ENCODE measurements around the gene DCAF8. TPM values are rescaled to one million over a fixed set of nuclear protein-coding genes. Genes with fewer than 3 reads are reported as not detected.

DCAF8 gene
- total RNA-seq, 1 experiment from 2014 or later = 143 TPM

DNA sequence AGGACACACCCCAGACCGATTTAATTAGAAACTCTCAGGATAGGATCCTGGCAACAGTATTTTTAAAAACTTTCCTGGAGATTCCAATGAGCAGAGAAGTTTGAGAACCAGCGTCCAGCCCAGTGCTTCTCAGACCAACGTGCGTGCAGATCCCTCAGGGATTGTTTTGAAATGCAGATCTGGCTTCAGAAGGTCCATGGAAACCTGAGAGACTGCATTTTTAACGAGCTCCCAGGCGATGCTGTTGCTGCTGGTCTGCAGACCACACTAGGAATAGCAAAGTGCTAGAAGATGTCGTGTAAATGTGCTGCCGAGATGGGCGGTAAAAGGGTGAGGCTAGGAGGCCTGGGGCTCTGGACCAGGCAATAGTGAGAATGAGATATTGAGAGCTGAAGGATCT lies 90.4 kb downstream of the DCAF8 start:
- Mint-ChIP-seq H3K36me3 (no peaks in the 10 kb centered on the region), H3K27ac (peak overlapping the region; percentile 18), H3K9me3 (no peaks in the 10 kb centered on the region), H3K27me3 (ENCODE audit: low read depth) (peaks cover 10% of the 10 kb centered on the region), H3K4me1 (peaks cover 58% of the 10 kb centered on the region), H3K4me3 (peak overlapping the region; percentile 31)
- TF ChIP-seq, protein P1, sequence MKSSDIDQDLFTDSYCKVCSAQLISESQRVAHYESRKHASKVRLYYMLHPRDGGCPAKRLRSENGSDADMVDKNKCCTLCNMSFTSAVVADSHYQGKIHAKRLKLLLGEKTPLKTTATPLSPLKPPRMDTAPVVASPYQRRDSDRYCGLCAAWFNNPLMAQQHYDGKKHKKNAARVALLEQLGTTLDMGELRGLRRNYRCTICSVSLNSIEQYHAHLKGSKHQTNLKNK (CRISPR knock-in tag; IDR thresholded peaks at IDR 0.05) = no peak
- no peak for TF ChIP-seq SOX15 (CRISPR knock-in tag; IDR thresholded peaks at IDR 0.05)
- no peak for TF ChIP-seq SMAD3 (CRISPR knock-in tag; IDR thresholded peaks at IDR 0.05; ENCODE audit: borderline replicate concordance)
- no peak for TF ChIP-seq FOXJ3 (CRISPR knock-in tag; IDR thresholded peaks at IDR 0.05; ENCODE audit: borderline replicate concordance)
- TF ChIP-seq TP53 (CRISPR knock-in tag; IDR thresholded peaks at IDR 0.05) = no peak
- TF ChIP-seq, protein P2, sequence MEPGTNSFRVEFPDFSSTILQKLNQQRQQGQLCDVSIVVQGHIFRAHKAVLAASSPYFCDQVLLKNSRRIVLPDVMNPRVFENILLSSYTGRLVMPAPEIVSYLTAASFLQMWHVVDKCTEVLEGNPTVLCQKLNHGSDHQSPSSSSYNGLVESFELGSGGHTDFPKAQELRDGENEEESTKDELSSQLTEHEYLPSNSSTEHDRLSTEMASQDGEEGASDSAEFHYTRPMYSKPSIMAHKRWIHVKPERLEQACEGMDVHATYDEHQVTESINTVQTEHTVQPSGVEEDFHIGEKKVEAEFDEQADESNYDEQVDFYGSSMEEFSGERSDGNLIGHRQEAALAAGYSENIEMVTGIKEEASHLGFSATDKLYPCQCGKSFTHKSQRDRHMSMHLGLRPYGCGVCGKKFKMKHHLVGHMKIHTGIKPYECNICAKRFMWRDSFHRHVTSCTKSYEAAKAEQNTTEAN (CRISPR knock-in tag; IDR thresholded peaks at IDR 0.05) = no peak
- TF ChIP-seq ETV6 (CRISPR knock-in tag; IDR thresholded peaks at IDR 0.05) = no peak
- no peak for TF ChIP-seq CREB1 (CRISPR knock-in tag; IDR thresholded peaks at IDR 0.05)
- TF ChIP-seq TCF7 (CRISPR knock-in tag; IDR thresholded peaks at IDR 0.05; ENCODE audit: low read depth) = no peak
- no peak for TF ChIP-seq ZNF423 (CRISPR knock-in tag; IDR thresholded peaks at IDR 0.05)
- TF ChIP-seq NFATC4 (CRISPR knock-in tag; IDR thresholded peaks at IDR 0.05) = no peak
- TF ChIP-seq, protein P3, sequence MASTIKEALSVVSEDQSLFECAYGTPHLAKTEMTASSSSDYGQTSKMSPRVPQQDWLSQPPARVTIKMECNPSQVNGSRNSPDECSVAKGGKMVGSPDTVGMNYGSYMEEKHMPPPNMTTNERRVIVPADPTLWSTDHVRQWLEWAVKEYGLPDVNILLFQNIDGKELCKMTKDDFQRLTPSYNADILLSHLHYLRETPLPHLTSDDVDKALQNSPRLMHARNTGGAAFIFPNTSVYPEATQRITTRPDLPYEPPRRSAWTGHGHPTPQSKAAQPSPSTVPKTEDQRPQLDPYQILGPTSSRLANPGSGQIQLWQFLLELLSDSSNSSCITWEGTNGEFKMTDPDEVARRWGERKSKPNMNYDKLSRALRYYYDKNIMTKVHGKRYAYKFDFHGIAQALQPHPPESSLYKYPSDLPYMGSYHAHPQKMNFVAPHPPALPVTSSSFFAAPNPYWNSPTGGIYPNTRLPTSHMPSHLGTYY (CRISPR knock-in tag; IDR thresholded peaks at IDR 0.05) = no peak
- TF ChIP-seq, protein P4, sequence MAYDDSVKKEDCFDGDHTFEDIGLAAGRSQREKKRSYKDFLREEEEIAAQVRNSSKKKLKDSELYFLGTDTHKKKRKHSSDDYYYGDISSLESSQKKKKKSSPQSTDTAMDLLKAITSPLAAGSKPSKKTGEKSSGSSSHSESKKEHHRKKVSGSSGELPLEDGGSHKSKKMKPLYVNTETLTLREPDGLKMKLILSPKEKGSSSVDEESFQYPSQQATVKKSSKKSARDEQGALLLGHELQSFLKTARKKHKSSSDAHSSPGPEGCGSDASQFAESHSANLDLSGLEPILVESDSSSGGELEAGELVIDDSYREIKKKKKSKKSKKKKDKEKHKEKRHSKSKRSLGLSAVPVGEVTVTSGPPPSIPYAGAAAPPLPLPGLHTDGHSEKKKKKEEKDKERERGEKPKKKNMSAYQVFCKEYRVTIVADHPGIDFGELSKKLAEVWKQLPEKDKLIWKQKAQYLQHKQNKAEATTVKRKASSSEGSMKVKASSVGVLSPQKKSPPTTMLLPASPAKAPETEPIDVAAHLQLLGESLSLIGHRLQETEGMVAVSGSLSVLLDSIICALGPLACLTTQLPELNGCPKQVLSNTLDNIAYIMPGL (CRISPR knock-in tag; IDR thresholded peaks at IDR 0.05) = no peak
- TF ChIP-seq, protein P5, sequence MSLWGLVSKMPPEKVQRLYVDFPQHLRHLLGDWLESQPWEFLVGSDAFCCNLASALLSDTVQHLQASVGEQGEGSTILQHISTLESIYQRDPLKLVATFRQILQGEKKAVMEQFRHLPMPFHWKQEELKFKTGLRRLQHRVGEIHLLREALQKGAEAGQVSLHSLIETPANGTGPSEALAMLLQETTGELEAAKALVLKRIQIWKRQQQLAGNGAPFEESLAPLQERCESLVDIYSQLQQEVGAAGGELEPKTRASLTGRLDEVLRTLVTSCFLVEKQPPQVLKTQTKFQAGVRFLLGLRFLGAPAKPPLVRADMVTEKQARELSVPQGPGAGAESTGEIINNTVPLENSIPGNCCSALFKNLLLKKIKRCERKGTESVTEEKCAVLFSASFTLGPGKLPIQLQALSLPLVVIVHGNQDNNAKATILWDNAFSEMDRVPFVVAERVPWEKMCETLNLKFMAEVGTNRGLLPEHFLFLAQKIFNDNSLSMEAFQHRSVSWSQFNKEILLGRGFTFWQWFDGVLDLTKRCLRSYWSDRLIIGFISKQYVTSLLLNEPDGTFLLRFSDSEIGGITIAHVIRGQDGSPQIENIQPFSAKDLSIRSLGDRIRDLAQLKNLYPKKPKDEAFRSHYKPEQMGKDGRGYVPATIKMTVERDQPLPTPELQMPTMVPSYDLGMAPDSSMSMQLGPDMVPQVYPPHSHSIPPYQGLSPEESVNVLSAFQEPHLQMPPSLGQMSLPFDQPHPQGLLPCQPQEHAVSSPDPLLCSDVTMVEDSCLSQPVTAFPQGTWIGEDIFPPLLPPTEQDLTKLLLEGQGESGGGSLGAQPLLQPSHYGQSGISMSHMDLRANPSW (CRISPR knock-in tag; conservative IDR thresholded peaks at IDR 0.05; ENCODE audit: low read depth) = no peak
- TF ChIP-seq HMGA2 (CRISPR knock-in tag; IDR thresholded peaks at IDR 0.05) = no peak
- TF ChIP-seq, protein P6, sequence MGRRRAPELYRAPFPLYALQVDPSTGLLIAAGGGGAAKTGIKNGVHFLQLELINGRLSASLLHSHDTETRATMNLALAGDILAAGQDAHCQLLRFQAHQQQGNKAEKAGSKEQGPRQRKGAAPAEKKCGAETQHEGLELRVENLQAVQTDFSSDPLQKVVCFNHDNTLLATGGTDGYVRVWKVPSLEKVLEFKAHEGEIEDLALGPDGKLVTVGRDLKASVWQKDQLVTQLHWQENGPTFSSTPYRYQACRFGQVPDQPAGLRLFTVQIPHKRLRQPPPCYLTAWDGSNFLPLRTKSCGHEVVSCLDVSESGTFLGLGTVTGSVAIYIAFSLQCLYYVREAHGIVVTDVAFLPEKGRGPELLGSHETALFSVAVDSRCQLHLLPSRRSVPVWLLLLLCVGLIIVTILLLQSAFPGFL (CRISPR knock-in tag; IDR thresholded peaks at IDR 0.05; ENCODE audit: borderline replicate concordance) = no peak
- no peak for TF ChIP-seq IRF2 (CRISPR knock-in tag; IDR thresholded peaks at IDR 0.05; ENCODE audit: borderline replicate concordance, low read depth)
- no peak for TF ChIP-seq GABPB1 (CRISPR knock-in tag; IDR thresholded peaks at IDR 0.05)
- TF ChIP-seq JAZF1 (CRISPR knock-in tag; IDR thresholded peaks at IDR 0.05) = no peak
- TF ChIP-seq, protein P7, sequence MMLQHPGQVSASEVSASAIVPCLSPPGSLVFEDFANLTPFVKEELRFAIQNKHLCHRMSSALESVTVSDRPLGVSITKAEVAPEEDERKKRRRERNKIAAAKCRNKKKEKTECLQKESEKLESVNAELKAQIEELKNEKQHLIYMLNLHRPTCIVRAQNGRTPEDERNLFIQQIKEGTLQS (CRISPR knock-in tag; conservative IDR thresholded peaks at IDR 0.05) = no peak
- no peak for ATAC-seq
- DNase-seq (ENCODE audit: low spot score) = no peak
- POLR2A ChIA-PET = no interaction called here
- CTCF ChIA-PET = interaction anchor here (0.6 to 2.3 kb wide), 5 partner anchors 10 to 126 kb away, joined by 3 to 14 read pairs (median 10); partner anchors contain the start of gene CASQ1

Data from WTC11 (cell line).